H9 (cell line): Measurements from ENCODE around the gene ODC1. TPM values are rescaled to one million over a fixed set of nuclear protein-coding genes. Genes with fewer than 3 reads are reported as not detected.
A peak's percentile ranks its signal among the peaks of the same experiment; 100 is the strongest.

Source experiments
- DNase-seq: peaks from one replicate; pipeline ENCODE4 v3.0.0-alpha.2; 2017
- H2AFZ ChIP-seq: one replicate; pipeline ENCODE4 v1.6.1; 2013; ENCODE audit warnings: mild to moderate bottlenecking, low read length, control low read depth, moderate library complexity
- H2AK5ac ChIP-seq: 2 replicates; pipeline ENCODE4 v1.6.1; 2013; ENCODE audit warnings: low read length, control low read depth, mixed read lengths; ENCODE audit not compliant: insufficient read length
- H2BK120ac ChIP-seq: one replicate; pipeline ENCODE4 v1.6.1; 2013; ENCODE audit warnings: low read depth, mild to moderate bottlenecking, low read length, control low read depth, inconsistent platforms; ENCODE audit not compliant: poor library complexity, severe bottlenecking
- H2BK12ac ChIP-seq: 2 replicates; pipeline ENCODE4 v1.6.1; 2013; ENCODE audit warnings: low read length, control low read depth, mixed read lengths, low read depth; ENCODE audit not compliant: insufficient read length
- H2BK15ac ChIP-seq: 2 replicates; pipeline ENCODE4 v1.6.1; 2013; ENCODE audit warnings: low read depth, low read length, control low read depth
- H2BK20ac ChIP-seq: one replicate; pipeline ENCODE4 v1.6.1; 2013; ENCODE audit warnings: low read depth, mild to moderate bottlenecking, low read length, control low read depth, inconsistent platforms; ENCODE audit not compliant: poor library complexity, severe bottlenecking
- H2BK5ac ChIP-seq: 2 replicates; pipeline ENCODE4 v1.6.1; 2013; ENCODE audit warnings: low read length, control low read depth, mixed read lengths; ENCODE audit not compliant: insufficient read length
- H3K14ac ChIP-seq: 2 replicates; pipeline ENCODE4 v1.6.1; 2013; ENCODE audit warnings: low read length, control low read depth; ENCODE audit not compliant: insufficient read depth
- H3K18ac ChIP-seq: 2 replicates; pipeline ENCODE4 v1.6.1; 2013; ENCODE audit warnings: low read depth, mild to moderate bottlenecking, mixed read lengths, low read length, control low read depth; ENCODE audit not compliant: insufficient read length
- H3K23ac ChIP-seq: 2 replicates; pipeline ENCODE4 v1.6.1; 2013; ENCODE audit warnings: low read length, control low read depth, mixed read lengths, low read depth; ENCODE audit not compliant: insufficient read length
- H3K23me2 ChIP-seq: 2 replicates; pipeline ENCODE4 v1.6.1; 2013; ENCODE audit warnings: low read depth, mild to moderate bottlenecking, mixed read lengths, low read length, control low read depth; ENCODE audit not compliant: insufficient read length, poor library complexity, severe bottlenecking
- H3K27ac ChIP-seq: 2 replicates; pipeline ENCODE4 v1.5.1; 2013; ENCODE audit warnings: low read length, control low read depth, mixed read lengths, low read depth; ENCODE audit not compliant: insufficient read length
- H3K27me3 ChIP-seq: 2 replicates; pipeline ENCODE4 v1.6.1; 2013; ENCODE audit warnings: low read length, control low read depth, inconsistent platforms; ENCODE audit not compliant: insufficient read depth
- H3K4ac ChIP-seq: 2 replicates; pipeline ENCODE4 v1.6.1; 2013; ENCODE audit warnings: low read depth, mild to moderate bottlenecking, control low read depth, inconsistent platforms, low read length, moderate library complexity
- H3K4me1 ChIP-seq: 2 replicates; pipeline ENCODE4 v1.6.1; 2013; ENCODE audit warnings: low read length, control low read depth, inconsistent platforms; ENCODE audit not compliant: insufficient read depth
- H3K4me2 ChIP-seq: 2 replicates; pipeline ENCODE4 v1.6.1; 2013; ENCODE audit warnings: low read length, control low read depth, mixed read lengths; ENCODE audit not compliant: insufficient read length, insufficient read depth
- H3K56ac ChIP-seq: 2 replicates; pipeline ENCODE4 v1.6.1; 2013; ENCODE audit warnings: low read depth, mild to moderate bottlenecking, mixed read lengths, low read length, control low read depth; ENCODE audit not compliant: insufficient read length
- H3K79me1 ChIP-seq: 2 replicates; pipeline ENCODE4 v1.6.1; 2013; ENCODE audit warnings: low read depth, mild to moderate bottlenecking, moderate library complexity, low read length, control low read depth, inconsistent platforms; ENCODE audit not compliant: insufficient read depth, poor library complexity, severe bottlenecking
- H3K79me2 ChIP-seq: 2 replicates; pipeline ENCODE4 v1.6.1; 2013; ENCODE audit warnings: low read length, control low read depth, inconsistent platforms; ENCODE audit not compliant: insufficient read depth
- H3K9ac ChIP-seq: 2 replicates; pipeline ENCODE4 v1.6.1; 2013; ENCODE audit warnings: low read length, control low read depth, mixed read lengths; ENCODE audit not compliant: insufficient read length; ENCODE audit errors: extremely low read depth
- H3K9me3 ChIP-seq: one replicate; pipeline ENCODE4 v1.6.1; 2013; ENCODE audit warnings: low read depth, low read length, inconsistent platforms; ENCODE audit not compliant: control insufficient read depth
- H3T11ph ChIP-seq: one replicate; pipeline ENCODE4 v1.6.1; 2013; ENCODE audit warnings: mild to moderate bottlenecking, low read length, control low read depth, inconsistent platforms
- H4K20me1 ChIP-seq: one replicate; pipeline ENCODE4 v1.6.1; 2013; ENCODE audit not compliant: control insufficient read depth, insufficient read length, insufficient read depth
- H4K5ac ChIP-seq: 2 replicates; pipeline ENCODE4 v1.6.1; 2013; ENCODE audit warnings: low read depth, mild to moderate bottlenecking, mixed read lengths, low read length, control low read depth; ENCODE audit not compliant: insufficient read length
- H4K8ac ChIP-seq: replicated peaks from 2 replicates; pipeline ENCODE4 v1.6.1; 2013; ENCODE audit warnings: low read length, control low read depth, mixed read lengths, low read depth; ENCODE audit not compliant: insufficient read length
- H4K91ac ChIP-seq: 2 replicates; pipeline ENCODE4 v1.6.1; 2013; ENCODE audit warnings: low read depth, mild to moderate bottlenecking, moderate library complexity, mixed read lengths, low read length, control low read depth; ENCODE audit not compliant: insufficient read length
- H3K27ac Mint-ChIP-seq, 3 experiments: 2 replicates in 2 of 3; 3 replicates in 1 of 3; pipeline ENCODE4 v1.8.0; 2020 to 2021; ENCODE audit warnings: mixed read lengths in 3 of 3, mild to moderate bottlenecking in 1 of 3, moderate library complexity in 1 of 3
- H3K27me3 Mint-ChIP-seq: 2 replicates; pipeline ENCODE4 v1.8.0; 2021; ENCODE audit warnings: low read depth, mild to moderate bottlenecking, moderate library complexity, mixed read lengths
- H3K36me3 Mint-ChIP-seq, 3 experiments: 2 replicates in 2 of 3; 3 replicates in 1 of 3; pipeline ENCODE4 v1.8.0; 2020 to 2021; ENCODE audit warnings: low read depth in 3 of 3, mixed read lengths in 3 of 3; ENCODE audit not compliant: insufficient read depth in 1 of 3
- H3K4me1 Mint-ChIP-seq, 2 experiments: 2 replicates each; pipeline ENCODE4 v1.8.0; 2020; ENCODE audit warnings: mixed read lengths in 2 of 2
- H3K4me3 Mint-ChIP-seq, 2 experiments: 2 replicates in 1 of 2; 3 replicates in 1 of 2; pipeline ENCODE4 v1.8.0; 2020 to 2021; ENCODE audit warnings: mild to moderate bottlenecking in 2 of 2, mixed read lengths in 2 of 2, moderate library complexity in 1 of 2
- H3K9me3 Mint-ChIP-seq, 2 experiments: 2 replicates in 1 of 2; 3 replicates in 1 of 2; pipeline ENCODE4 v1.8.0; 2020; ENCODE audit warnings: mild to moderate bottlenecking in 2 of 2, mixed read lengths in 2 of 2, moderate library complexity in 1 of 2
- WGBS: extraction: QIAGEN DNeasy Blood & Tissue Kit; methylation state at CpG from one replicate; pipeline ENCODE4 v1.1.7; 2013; ENCODE audit warnings: missing lambda C conversion rate, low lambda C conversion rate, mixed read lengths; ENCODE audit not compliant: insufficient read length; ENCODE audit errors: extremely low coverage; 5-methylcytosine and 5-hydroxymethylcytosine counted together
- total RNA-seq: library from RNA; stranded (reverse); gene quantifications from 2 replicates; pipeline ENCODE4 v1.2.1, GENCODE V29; 2021
- TF ChIP-seq, protein P1 (sequence below): fragments of 200-600 bp; sonication (generic); conservative IDR thresholded peaks from 3 replicates; pipeline ENCODE4 v1.8.0; 2021; ENCODE audit warnings: antibody characterized with exemption, mild to moderate bottlenecking

ODC1 gene
- total RNA-seq, 1 experiment from 2014 or later: 48.3 TPM

DNA sequence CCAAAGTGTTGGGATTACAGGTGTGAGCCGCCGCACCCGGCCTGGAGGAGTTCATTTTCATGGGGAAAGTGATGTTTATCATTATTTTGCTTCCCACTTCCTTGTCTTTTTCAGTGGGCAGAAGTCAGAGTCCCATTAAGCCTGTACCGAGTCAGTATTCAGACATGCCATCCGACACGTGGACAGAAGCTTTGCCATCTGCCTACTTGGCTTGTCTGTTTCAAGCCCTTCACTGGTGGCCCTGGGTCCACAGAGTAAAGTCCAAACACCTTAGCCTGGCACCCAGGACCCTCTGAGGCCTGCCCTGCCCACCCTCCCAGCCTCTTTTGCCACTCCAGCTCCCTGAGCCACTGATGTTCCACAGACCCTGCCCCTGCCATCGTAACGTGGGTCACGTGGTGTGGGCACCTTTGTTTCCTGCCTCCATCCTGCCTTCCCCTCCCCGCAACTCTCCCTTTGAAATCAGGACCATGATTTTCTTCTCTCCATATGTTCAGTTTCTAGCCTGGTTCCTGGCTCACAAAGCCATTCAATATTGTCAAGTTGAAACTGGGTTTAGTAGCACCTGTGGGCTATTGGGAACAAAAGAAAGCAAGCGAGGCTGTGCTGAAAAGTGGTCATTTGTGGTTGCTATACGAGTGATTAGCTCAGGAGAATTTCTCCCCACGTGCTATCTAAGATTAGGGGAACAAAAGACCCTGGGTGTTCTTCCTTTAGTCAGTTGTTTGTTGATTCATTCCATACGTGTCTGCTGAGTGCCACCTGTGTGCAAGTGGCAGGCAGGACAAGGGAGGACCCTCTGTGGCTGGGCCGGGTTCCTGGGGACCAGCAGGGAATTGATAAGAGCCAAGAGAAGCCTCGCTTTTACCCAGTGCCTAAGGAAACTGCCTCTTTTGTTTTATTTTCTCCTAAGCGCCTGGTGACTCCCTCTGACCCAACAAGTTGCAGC lies 5.1 kb upstream of the ODC1 start:
- Histone ChIP-seq H4K20me1 (no peaks in the 10 kb centered on the region), H4K8ac (no peak overlapping the region), H2BK12ac (no peak overlapping the region), H3K79me1 (no peaks in the 10 kb centered on the region), H2BK5ac (no peak overlapping the region), H3K27ac (no peak overlapping the region), H3K9ac (no peak overlapping the region), H3K4me1 (no peaks in the 10 kb centered on the region; the same call in 1 of the 2 replicates), H3K56ac (no peak overlapping the region), H3K4me2 (no peak overlapping the region), H4K5ac (no peak overlapping the region), H3K23ac (no peak overlapping the region), H3K18ac (no peak overlapping the region), H3K14ac (no peak overlapping the region), H3K27me3 (no peaks in the 10 kb centered on the region; the same call in 1 of the 2 replicates), H2AK5ac (no peak overlapping the region), H2AFZ (no peak overlapping the region), H4K91ac (no peak overlapping the region), H3K23me2 (peaks cover 4% of the 10 kb centered on the region), H3T11ph (no peak overlapping the region), H2BK120ac (no peak overlapping the region), H2BK15ac (no peak overlapping the region), H3K79me2 (no peaks in the 10 kb centered on the region), H3K4ac (no peak overlapping the region), H3K9me3 (no peaks in the 10 kb centered on the region), H2BK20ac (no peak overlapping the region)
- no CpG with 5 or more reads among the region's 17 CpGs for WGBS
- Mint-ChIP-seq H3K36me3 (no peaks in the 10 kb centered on the region; a peak in 1 of 7 replicates), H3K27ac (peak overlapping the region in 1 of 3 experiments; percentile 12; a peak in 2 of 7 replicates), H3K4me1 (peaks cover 13 to 21% of the 10 kb centered on the region in 2 experiments), H3K9me3 (no peaks in the 10 kb centered on the region), H3K27me3 (peaks cover 15% of the 10 kb centered on the region), H3K4me3 (no peak overlapping the region; a peak in 1 of 5 replicates)
- TF ChIP-seq, protein P1, sequence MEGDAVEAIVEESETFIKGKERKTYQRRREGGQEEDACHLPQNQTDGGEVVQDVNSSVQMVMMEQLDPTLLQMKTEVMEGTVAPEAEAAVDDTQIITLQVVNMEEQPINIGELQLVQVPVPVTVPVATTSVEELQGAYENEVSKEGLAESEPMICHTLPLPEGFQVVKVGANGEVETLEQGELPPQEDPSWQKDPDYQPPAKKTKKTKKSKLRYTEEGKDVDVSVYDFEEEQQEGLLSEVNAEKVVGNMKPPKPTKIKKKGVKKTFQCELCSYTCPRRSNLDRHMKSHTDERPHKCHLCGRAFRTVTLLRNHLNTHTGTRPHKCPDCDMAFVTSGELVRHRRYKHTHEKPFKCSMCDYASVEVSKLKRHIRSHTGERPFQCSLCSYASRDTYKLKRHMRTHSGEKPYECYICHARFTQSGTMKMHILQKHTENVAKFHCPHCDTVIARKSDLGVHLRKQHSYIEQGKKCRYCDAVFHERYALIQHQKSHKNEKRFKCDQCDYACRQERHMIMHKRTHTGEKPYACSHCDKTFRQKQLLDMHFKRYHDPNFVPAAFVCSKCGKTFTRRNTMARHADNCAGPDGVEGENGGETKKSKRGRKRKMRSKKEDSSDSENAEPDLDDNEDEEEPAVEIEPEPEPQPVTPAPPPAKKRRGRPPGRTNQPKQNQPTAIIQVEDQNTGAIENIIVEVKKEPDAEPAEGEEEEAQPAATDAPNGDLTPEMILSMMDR: no peak
- DNase-seq: no peak
